GM18870 (cell line): Measurements from ENCODE around the gene DYNC1H1.

Experiments used
- ATAC-seq: cut with Tn5 transposase; IDR thresholded peaks from one replicate; pipeline ENCODE4 v1.9.1; 2021; ENCODE audit warnings: moderate library complexity; ENCODE audit not compliant: unreplicated experiment

Gene DYNC1H1

DNA sequence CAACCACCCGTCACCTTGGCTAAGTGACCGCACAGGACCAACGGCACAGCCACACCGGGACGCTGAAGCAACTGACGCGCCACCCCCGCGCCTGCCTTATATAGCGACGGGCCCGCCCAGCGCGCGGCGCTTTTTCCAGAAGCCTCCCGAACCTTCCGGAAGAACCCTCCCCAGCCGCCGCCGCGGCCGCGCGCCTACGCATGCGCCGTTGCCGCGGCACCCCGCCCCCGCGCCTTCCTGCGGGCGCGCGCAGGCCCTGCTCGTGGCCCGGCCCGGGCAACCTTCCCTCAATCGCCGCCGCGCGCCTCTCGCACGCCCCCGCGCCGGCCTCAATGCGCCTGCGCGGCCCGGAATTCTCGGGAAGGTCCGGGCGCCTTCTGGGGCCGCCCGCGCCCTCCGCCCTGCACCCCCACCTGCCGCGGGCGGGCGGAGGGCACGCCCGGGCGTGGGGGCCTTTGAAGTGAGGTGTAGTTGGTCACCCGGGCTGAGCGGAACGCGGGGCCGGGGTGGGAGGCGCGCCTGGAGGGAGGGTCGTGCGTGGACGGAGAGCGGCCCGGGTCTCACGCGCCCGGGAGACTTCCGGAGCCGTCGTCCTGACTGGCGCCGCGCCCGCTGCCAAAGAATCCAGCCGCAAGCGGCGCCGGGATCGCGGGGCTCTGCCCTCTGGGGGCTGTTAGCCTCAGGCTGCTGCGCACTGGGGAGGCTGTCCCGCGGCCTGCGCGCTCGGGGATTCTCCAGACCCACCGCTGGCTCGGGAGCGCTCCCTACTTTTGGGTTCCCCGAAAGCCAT lies 122.8 kb downstream of the DYNC1H1 start, which contains the start of gene HSP90AA1:
Gene HSP90AA1, minus strand, starts transcription at position 73 of the 790 bp plus-strand sequence. CDS start 666 bp downstream, outside the sequence.
- ATAC-seq: peak; percentile 56

DNA sequence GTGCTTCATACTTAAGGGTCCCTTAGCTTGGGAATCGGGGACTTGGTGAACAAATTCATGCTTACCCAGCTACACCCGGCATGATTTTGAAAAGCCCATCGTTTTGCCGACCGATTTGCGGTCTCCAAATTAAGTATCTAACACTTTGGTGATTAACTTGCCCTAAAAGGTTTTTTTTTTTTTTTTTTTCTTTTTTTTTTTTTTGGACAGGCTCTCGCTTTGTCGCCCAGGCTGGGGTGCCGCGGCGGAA lies 123.3 kb downstream of the DYNC1H1 start:
- ATAC-seq: no peak

DNA sequence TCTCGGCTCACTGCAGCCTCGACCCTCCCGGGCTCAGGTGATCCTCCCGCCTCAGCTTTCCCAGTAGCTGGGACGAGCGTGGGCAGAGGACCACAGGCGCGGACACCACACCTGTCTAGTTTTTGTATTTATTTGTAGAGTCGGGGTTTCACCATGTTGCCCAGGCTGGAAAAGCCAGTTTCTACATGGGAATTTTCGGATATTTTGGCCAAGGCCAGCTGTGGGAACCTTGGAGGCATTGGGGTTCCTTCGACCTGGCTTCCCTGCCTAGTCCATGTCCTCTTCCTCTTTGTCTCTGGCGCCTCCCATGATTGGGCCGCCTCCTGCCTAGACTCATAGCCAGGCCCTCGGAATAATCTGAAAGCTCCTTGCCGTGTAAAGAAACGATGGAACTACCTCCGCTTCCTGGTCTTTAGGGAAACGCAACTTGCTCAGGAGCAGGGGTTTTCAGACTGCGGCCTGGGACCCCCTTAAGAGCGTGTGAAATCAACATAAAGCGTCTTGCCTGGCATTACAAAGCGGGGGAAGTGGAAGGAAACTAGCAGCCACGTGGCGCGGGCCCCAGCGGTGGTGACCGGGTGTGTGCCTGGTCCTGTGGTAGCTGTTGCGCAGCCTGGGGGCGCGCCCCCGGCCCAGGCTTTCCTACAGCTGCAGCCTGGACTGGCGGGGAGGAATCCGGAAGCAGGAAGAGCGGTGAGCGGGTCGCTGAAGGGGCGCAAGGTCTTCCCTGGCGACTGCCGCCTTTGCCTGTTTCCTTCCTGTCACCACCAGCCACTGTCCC lies 123.8 kb downstream of the DYNC1H1 start:
- no peak for ATAC-seq

DNA sequence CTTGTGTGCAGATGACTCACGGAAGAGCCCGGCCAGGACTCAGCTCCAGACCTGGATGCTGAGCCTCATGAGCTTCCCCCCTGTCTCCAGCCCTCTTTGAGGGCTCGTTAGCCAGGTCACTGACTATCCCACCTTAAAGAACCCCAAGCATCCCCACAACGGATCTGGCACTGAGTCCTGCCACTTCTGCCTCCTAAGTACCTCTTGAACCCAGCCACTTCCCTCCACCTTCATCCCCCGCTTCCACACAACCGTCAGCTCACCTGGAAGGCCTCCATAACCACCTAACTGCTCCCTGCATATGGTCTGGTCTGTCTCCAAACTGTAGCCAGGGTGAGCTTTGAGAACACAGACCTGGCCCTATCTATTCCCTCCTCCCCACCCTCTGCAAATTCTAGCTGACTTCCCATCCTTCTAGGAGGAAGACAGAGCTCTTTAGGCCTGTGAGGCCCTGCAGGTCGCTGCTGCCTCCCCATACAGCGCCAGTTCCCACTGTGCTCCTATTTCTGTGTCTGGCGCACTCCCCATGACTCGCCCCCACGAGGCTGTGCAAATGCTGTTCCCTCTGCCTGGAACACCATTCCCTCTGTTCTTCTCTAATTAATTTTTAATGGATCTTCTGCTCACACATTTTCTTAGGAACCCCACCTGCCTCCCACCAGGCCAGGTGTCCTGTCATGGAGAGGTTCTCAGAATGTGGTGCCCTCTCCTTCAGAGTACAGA lies 125.4 kb downstream of the DYNC1H1 start:
- ATAC-seq: no peak

DNA sequence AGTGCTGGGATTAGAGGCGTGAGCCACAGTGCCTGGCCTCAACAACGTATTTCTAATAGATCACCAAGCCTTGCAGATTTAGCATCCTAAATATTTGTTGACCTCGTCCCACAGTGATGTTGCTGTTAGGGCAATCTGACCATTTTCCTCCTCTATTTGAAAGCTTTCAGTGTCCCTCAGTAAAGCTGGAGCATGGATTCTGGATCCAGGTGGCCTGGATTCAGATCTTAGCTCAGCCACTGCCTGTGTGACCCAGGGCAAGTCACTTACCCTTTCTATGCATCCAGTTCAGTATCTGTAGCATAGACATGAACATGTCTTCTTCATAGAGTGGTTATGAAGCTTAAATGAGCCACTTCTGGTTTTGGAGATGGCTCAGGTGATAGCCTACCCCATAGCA lies 126.3 kb downstream of the DYNC1H1 start:
- no peak for ATAC-seq

DNA sequence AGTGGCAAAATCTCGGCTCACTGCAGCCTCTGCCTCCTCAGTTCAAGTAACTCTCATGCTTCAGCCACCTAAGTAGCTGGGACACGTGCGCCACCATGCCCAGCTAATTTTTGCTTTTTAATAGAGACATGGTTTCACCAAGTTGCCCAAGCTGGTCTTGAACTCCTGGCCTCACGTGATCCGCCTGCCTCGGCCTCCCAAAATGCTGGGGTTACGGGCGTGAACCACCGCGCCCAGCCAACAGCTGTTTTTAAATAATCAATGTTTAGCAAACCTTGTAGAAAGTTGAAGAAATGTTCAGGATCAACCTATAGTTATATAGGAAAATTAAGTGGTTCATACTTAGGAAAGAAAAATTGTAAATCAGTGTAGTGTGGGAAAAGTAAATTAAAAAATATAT lies 128.4 kb downstream of the DYNC1H1 start:
- no peak for ATAC-seq

DNA sequence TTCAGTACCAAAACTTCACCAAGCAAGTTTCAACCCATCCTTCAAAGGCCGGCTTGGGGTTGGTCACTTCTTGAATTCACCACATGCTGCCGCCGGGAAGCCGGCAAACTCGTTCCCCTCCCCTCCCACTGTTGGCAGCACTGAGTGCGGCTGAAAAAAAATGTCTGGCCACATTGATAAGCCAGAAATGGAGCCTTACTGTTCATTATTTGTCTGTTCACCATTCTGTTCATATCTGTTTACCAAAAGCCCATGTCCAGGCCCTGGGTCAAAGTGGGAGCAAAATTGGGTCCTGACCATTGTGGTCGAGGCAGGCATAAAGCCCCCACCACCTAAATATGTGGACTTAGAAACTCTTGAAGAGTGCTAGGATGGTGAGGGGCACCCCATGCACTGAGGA lies 129.7 kb downstream of the DYNC1H1 start:
- ATAC-seq: no peak

DNA sequence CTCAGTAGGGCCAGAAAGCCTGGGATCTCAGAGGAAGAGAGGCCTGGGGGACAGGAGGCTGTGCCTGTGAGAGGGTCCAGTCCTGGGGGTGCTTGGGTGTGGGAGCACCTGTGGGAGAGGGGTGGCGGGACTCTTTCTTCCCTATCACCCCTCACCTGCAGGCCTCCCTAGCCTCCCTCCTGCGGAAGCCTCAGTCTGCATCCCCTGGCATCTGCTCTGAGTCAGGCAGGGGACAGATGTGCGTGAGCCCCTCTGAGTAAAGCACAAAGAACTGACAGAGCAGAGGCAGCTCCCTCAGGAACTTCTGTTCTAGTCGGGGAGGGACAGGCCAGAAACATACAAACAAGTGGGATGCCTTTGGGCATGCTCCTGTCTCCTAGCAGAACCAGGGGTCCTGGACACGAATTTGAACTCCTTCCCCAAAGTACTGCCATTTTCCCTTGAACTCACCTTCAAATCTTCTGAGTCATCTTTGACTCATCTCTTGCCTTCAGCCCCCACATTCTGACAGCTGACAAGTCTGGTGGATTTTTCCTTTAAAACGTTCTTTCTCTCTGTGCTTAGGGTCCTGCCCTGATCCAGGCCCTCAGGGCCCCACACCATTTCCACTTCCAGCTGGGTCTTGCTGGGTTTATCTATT lies 131.0 kb downstream of the DYNC1H1 start:
- ATAC-seq: no peak

DNA sequence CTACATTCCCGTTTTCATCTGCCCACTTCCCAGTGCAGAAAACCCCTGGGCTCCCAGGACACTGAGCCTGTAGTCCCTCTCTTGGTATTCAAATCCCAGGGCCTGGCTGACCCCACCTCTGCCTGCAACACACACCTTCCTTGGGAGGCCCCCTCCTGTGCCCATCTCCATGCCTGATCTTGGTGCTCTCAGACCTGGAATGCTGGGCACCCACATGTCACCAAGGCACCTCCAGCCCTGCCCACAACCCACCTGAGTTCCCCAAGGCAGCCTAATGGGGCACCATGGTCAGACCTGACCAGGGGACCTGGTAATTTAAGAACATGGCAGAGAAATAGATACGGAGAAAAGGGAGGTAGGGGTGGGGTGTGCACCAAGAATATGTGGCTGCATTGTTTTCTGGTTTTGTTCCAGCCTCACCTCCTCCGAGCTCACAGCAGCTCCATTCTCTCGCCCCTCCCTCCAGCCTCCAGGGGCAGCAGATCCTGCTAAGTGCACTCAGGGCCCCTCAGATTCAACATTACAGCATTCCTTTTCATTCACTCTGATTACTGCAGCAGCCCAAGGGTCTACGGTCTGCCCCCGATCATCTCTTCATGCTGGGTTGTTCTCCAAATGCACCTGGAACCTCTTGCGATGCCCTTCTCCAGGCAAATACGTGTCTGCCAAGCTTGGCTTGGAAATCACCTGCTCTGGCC lies 131.6 kb downstream of the DYNC1H1 start:
- ATAC-seq: no peak

DNA sequence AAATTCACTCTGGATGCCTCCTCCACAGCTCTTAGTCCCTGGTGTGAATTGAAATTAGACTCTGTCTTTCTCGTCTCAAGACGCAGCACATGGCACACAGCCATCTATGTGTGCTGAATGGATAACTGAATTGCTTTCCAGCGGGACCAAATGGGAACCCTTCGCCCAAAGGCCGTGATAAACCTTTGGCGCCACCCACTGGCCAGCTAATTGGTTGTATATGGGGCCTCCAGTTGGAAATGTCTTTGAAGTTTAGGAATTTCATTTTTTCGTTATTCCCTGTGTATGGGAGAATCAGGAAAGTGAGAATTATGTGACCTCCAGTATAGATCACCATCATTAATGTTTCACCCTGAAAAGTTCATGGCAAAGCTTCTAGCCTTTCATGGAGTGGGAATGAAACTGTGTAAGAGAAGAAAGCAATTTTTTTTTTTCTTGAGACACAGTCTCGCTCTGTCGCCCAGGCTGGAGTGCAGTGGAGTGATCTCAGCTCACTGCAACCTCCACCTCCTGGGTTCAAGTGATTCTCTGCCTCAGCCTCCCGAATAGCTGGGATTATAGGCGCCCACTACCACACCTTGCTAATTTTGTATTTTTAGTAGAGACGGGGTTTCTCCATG lies 132.3 kb downstream of the DYNC1H1 start:
- no peak for ATAC-seq

DNA sequence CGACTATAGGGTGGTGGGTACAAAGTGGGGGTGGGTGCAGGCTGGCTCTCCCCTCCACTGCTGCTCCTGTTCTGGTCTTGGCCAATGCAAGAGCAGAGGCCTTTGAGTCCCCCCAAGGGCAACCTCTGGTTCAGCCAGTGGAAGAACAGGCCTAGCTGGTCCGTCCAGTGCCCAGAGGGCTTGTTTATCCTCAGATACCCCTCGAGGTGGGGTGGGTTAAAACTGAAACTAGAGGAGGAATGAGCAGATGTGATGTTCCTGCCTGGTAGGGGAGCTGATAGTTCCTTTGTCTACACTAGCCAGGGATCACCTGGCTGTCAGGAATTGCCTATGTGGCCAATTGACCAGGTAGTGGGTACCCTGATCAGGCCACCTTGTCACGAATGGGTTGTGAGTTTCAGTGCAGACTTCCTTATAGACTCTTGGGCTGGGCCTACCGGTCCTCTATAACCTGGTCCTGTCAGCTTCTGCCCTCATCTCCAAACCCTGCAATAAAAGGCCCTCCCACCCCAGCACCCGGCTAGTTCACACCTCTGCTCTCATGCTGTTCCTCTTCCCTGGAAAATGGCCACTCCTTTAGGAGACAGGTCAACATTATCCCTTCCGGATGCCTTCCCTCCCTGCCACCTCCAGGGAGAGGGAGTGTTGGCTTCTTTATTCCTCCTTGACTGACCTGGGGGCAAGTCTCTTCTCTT lies 133.2 kb downstream of the DYNC1H1 start:
- no peak for ATAC-seq

DNA sequence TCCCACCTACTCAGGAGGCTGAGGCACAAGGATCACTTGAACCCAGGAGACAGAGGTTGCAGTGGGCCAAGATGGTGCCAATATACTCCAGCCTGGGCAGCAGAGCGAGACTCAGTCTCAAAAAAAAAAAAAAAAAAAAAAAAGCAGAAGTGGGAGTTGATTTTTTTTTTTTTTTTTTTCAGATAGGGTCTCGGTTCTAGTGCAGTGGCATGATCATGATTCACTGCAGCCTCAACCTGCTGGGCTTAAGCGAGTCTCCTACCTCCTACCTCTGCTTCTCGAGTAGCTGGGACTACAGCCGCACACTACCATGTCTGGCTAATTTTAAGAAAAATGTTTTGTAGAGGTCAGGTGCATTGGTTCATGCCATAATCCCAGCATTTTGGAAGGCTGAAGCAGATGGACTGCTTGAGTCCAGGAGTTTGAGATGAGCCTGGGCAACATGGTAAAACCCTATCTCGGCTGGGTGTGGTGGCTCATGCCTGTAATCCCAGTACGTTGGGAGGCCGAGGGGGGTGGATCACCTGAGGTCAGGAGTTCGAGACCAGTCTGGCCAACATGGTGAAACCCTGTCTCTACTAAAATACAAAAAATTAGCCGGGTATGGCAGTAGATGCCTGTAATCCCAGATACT lies 138.8 kb downstream of the DYNC1H1 start:
- ATAC-seq: no peak

DNA sequence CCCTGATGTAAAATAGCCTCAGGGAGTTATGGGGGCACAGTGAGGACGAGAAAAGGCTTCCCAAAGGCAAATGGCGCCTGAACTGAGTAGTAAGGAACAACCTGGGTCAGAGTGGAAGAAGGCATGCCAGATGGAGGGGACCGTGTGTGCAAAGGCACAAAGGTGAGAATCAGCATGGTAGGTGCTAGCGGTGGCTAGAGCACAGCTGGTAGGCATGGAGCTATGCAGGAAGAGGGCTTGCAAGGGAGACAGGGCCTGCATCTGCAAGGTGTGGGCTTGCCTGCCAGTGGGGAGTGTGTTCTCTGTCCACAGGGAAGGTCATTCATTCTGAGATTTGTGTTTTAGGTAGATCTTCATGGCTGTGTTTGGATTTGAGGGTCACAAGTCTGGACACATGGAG lies 141.0 kb downstream of the DYNC1H1 start:
- ATAC-seq: no peak
